ENCODE measurements around the gene GH2. TPM values are rescaled to one million over a fixed set of nuclear protein-coding genes. Genes with fewer than 3 reads are reported as not detected.
"Not testable (repeated sequence)": the region's sequence is repeated elsewhere in the genome, so short reads cannot be mapped to it uniquely, and the experiment has no call there.

GH2 gene
- total and polyA plus RNA-seq, 4 donors = not detected

DNA sequence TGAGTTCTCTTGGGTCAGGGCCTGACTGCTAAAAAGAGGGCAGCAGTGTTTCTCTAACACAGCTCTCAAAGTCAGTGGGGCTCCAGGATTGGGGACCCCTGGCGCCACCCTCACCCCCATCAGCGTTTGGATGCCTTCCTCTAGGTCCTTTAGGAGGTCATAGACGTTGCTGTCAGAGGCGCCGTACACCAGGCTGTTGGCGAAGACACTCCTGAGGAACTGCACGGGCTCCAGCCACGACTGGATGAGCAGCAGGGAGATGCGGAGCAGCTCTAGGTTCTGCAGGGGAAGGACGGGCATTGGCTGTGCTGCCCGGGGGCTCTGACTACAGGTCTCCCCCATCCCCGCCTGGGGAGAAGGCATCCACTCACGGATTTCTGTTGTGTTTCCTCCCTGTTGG, 35.9 kb upstream of the GH2 start (continued):
- TF ChIP-seq, protein P1, sequence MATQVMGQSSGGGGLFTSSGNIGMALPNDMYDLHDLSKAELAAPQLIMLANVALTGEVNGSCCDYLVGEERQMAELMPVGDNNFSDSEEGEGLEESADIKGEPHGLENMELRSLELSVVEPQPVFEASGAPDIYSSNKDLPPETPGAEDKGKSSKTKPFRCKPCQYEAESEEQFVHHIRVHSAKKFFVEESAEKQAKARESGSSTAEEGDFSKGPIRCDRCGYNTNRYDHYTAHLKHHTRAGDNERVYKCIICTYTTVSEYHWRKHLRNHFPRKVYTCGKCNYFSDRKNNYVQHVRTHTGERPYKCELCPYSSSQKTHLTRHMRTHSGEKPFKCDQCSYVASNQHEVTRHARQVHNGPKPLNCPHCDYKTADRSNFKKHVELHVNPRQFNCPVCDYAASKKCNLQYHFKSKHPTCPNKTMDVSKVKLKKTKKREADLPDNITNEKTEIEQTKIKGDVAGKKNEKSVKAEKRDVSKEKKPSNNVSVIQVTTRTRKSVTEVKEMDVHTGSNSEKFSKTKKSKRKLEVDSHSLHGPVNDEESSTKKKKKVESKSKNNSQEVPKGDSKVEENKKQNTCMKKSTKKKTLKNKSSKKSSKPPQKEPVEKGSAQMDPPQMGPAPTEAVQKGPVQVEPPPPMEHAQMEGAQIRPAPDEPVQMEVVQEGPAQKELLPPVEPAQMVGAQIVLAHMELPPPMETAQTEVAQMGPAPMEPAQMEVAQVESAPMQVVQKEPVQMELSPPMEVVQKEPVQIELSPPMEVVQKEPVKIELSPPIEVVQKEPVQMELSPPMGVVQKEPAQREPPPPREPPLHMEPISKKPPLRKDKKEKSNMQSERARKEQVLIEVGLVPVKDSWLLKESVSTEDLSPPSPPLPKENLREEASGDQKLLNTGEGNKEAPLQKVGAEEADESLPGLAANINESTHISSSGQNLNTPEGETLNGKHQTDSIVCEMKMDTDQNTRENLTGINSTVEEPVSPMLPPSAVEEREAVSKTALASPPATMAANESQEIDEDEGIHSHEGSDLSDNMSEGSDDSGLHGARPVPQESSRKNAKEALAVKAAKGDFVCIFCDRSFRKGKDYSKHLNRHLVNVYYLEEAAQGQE (IDR thresholded peaks at IDR 0.05) = no peak

DNA sequence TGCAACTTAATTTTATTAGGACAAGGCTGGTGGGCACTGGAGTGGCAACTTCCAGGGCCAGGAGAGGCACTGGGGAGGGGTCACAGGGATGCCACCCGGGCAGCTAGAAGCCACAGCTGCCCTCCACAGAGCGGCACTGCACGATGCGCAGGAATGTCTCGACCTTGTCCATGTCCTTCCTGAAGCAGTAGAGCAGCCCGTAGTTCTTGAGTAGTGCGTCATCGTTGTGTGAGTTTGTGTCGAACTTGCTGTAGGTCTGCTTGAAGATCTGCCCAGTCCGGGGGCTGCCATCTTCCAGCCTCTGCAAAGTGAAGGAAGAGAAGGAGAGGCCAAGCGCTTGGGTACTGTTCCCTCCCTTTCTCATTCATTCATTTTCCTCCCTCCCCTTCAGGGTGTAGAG, 35.5 kb upstream of the GH2 start:
- WGBS = 91% methylated on average over 11 of the region's 11 CpGs
- H3K9ac ChIP-seq (ENCODE audit: low read depth in 1 of 2, low read length in 2 of 2); H3K4me1 ChIP-seq (ENCODE audit: control insufficient read depth in 4 of 4, insufficient read depth in 4 of 4, low read length in 3 of 4); H3K36me3 ChIP-seq (ENCODE audit: control insufficient read depth in 4 of 4, insufficient read depth in 3 of 4, low read depth in 1 of 4, low read length in 3 of 4); H3K9me3 ChIP-seq (ENCODE audit: control insufficient read depth in 4 of 4, low read length in 3 of 4); H3K27ac ChIP-seq (ENCODE audit: low read depth in 1 of 2, low read length in 2 of 2); H3K27me3 ChIP-seq (ENCODE audit: control insufficient read depth in 4 of 4, insufficient read depth in 4 of 4, low read length in 3 of 4); H3K4me3 ChIP-seq (ENCODE audit: low read depth in 1 of 3, low read length in 3 of 3); DNase-seq (ENCODE audit: low spot score): not testable (repeated sequence)

DNA sequence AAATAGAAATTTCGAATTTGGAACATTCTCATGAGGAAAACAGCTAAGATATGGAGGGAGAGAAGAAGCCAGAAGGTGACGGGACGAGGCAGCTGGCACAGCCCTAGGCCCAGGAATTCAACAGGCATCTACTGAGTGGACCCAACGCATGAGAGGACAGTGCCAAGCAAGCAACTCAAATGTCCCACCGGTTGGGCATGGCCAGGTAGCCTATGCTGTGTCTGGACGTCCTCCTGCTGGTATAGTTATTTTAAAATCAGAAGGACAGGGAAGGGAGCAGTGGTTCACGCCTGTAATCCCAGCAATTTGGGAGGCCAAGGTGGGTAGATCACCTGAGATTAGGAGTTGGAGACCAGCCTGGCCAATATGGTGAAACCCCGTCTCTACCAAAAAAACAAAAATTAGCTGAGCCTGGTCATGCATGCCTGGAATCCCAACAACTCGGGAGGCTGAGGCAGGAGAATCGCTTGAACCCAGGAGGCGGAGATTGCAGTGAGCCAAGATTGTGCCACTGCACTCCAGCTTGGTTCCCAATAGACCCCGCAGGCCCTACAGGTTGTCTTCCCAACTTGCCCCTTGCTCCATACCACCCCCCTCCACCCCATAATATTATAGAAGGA, 34.9 kb upstream of the GH2 start:
- Histone ChIP-seq H3K36me3 (ENCODE audit: control insufficient read depth in 4 of 4, insufficient read depth in 3 of 4, low read depth in 1 of 4, low read length in 3 of 4) (no peaks in the 10 kb centered on the region), H3K27ac (ENCODE audit: low read depth in 1 of 2, low read length in 2 of 2) (no peak overlapping the region), H3K9me3 (ENCODE audit: control insufficient read depth in 4 of 4, low read length in 3 of 4) (no peaks in the 10 kb centered on the region), H3K4me3 (ENCODE audit: low read depth in 1 of 3, low read length in 3 of 3) (no peak overlapping the region), H3K27me3 (ENCODE audit: control insufficient read depth in 4 of 4, insufficient read depth in 4 of 4, low read length in 3 of 4) (no peaks in the 10 kb centered on the region), H3K4me1 (ENCODE audit: control insufficient read depth in 4 of 4, insufficient read depth in 4 of 4, low read length in 3 of 4) (peaks cover 0 to 3% (median 0%) of the 10 kb centered on the region in 4 donors), H3K9ac (ENCODE audit: low read depth in 1 of 2, low read length in 2 of 2) (no peak overlapping the region)
- no peak for DNase-seq (ENCODE audit: low spot score)
- 83% methylated on average over 12 of the region's 12 CpGs for WGBS
- TF ChIP-seq RAD21 (IDR thresholded peaks at IDR 0.05) (no peak), RXRA (IDR thresholded peaks at IDR 0.05) (no peak)

DNA sequence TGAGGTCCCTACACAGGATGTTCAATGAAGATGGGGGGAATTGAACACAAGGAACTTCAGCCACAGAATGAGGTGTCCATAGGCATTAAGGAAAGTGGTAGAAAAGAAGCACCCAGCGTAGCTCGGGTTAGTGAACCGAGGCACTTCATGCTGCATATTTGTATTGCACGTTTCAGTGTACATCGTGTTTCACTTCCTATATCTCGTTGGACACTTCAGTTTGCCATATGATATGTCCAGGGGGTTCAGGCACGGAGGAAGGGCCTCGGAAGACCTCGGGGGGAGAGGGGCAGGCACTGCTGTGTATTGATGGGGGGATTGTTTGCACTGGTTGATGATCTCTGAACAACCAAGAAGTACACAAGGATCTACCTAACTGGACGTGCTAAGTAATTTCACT, 34.0 kb upstream of the GH2 start:
- 72% methylated on average over 10 of the region's 10 CpGs for WGBS
- not testable (repeated sequence) for H3K9me3 ChIP-seq (ENCODE audit: control insufficient read depth in 4 of 4, low read length in 3 of 4)

DNA sequence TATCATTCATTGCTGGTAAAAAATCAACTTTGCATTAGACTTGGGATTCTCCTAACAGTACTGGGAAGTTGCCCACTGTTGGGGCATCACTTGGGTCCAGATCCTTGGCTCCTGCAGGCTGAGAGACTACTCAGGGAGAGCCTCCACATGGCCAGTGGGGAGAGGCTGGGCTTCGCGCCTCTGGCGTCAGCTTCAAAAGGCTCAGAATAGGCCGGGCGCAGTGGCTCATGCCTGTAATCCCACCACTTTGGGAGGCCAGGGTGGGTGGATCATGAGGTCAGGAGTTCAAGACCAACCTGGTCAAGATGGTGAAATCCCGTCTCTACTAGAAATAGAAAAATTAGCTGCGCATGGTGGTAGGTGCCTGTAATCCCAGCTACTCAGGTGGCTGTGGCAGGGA, 32.7 kb upstream of the GH2 start:
- Histone ChIP-seq H3K4me3 (ENCODE audit: low read depth in 1 of 3, low read length in 3 of 3) (no peak overlapping the region), H3K27ac (ENCODE audit: low read depth in 1 of 2, low read length in 2 of 2) (no peak overlapping the region), H3K4me1 (ENCODE audit: control insufficient read depth in 4 of 4, insufficient read depth in 4 of 4, low read length in 3 of 4) (peaks cover 0 to 3% (median 0%) of the 10 kb centered on the region in 4 donors), H3K9ac (ENCODE audit: low read depth in 1 of 2, low read length in 2 of 2) (no peak overlapping the region), H3K27me3 (ENCODE audit: control insufficient read depth in 4 of 4, insufficient read depth in 4 of 4, low read length in 3 of 4) (no peaks in the 10 kb centered on the region), H3K36me3 (ENCODE audit: control insufficient read depth in 4 of 4, insufficient read depth in 3 of 4, low read depth in 1 of 4, low read length in 3 of 4) (no peaks in the 10 kb centered on the region), H3K9me3 (ENCODE audit: control insufficient read depth in 4 of 4, low read length in 3 of 4) (no peaks in the 10 kb centered on the region)
- no peak for DNase-seq (ENCODE audit: low spot score)
- no peak for TF ChIP-seq YY1 (IDR thresholded peaks at IDR 0.05)
- TF ChIP-seq, protein P1 (IDR thresholded peaks at IDR 0.05) = no peak
- TF ChIP-seq FOXA1 (IDR thresholded peaks at IDR 0.05) = no peak
- no peak for TF ChIP-seq NR2F2 (IDR thresholded peaks at IDR 0.05)
- no peak for TF ChIP-seq HNF4G (IDR thresholded peaks at IDR 0.05)
- 95% methylated on average over 7 of the region's 7 CpGs for WGBS

More for the DNA sequence above, 34.0 kb upstream of the GH2 start:
- H3K27me3 ChIP-seq (ENCODE audit: control insufficient read depth in 4 of 4, insufficient read depth in 4 of 4, low read length in 3 of 4); H3K9ac ChIP-seq (ENCODE audit: low read depth in 1 of 2, low read length in 2 of 2); H3K4me1 ChIP-seq (ENCODE audit: control insufficient read depth in 4 of 4, insufficient read depth in 4 of 4, low read length in 3 of 4); DNase-seq (ENCODE audit: low spot score); H3K4me3 ChIP-seq (ENCODE audit: low read depth in 1 of 3, low read length in 3 of 3); H3K27ac ChIP-seq (ENCODE audit: low read depth in 1 of 2, low read length in 2 of 2); H3K36me3 ChIP-seq (ENCODE audit: control insufficient read depth in 4 of 4, insufficient read depth in 3 of 4, low read depth in 1 of 4, low read length in 3 of 4): not testable (repeated sequence)

Measured in liver (tissue), 9 donors.